Measurements from ENCODE around the gene FAU. TPM values are rescaled to one million over a fixed set of nuclear protein-coding genes. Genes with fewer than 3 reads are reported as not detected.
A peak's percentile ranks its signal among the peaks of the same experiment; 100 is the strongest.

Gene FAU
- total and polyA plus RNA-seq, 9 of the 15 experiments (the other 6 are each of a cell fraction or from before 2014, with no cell fraction given): 433 to 1,827 (median 942) TPM

DNA sequence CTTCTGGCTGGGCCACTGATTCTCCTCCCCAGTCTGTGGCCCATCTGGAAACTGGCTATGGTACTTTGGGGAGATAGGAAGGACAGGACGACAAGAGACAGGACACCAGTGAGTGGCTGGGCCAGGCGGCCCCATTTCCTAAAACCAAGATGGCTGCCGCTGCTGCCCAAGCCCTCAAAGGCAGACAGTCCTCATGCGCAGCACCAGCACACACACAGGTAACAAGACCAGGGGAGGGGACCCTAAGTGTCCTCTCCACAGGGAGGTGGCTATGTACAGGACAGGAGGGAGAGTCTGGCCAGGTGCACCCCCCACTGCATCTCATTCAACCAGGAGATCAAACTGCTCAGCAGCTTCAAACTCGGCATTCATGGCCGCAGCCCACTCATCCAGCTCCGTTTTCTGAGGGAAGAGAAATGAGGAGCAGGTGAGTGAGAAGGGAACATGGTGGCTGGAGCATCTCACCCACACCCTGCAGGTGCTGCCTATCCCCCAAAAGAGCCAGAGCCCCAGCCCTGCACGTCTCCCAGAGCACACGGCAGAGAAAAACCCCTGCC is 43.1 kb downstream of the FAU start:
- Histone ChIP-seq H3K9me3 (replicated peaks; ENCODE audit: control insufficient read depth, insufficient read depth, low read depth, low read length) (no peaks in the 10 kb centered on the region), H3K9me1 (ENCODE audit: control insufficient read depth, insufficient read depth, low read length) (no peaks in the 10 kb centered on the region), H3K9ac (ENCODE audit: insufficient read depth in 1 of 2, low read depth in 2 of 2, low read length in 2 of 2) (peak overlapping the region in 1 of 2 experiments; percentile 59; a peak in 3 of 4 replicates), H2AFZ (ENCODE audit: low read depth, low read length) (no peak overlapping the region), H4K20me1 (replicated peaks; ENCODE audit: control insufficient read depth, insufficient read depth, low read length) (peaks cover 6% of the 10 kb centered on the region; the same call in 1 of the 2 replicates), H3K27ac (ENCODE audit: extremely low read depth, low read depth, low read length) (peak overlapping the region; percentile 16; the same call in 1 of the 3 replicates), H3K36me3 (ENCODE audit: control insufficient read depth, insufficient read depth, low read length) (peaks cover 74% of the 10 kb centered on the region), H3K4me2 (ENCODE audit: insufficient read depth, low read length) (no peak overlapping the region), H3K27me3 (ENCODE audit: control insufficient read depth in 2 of 2, insufficient read depth in 2 of 2, low read length in 2 of 2) (no peaks in the 10 kb centered on the region; a peak in 1 of 5 replicates), H3K4me1 (replicated peaks in 1 of 2; ENCODE audit: control insufficient read depth in 2 of 2, insufficient read depth in 2 of 2, low read length in 2 of 2) (peaks cover 20 to 23% of the 10 kb centered on the region in 2 experiments; a peak in 4 of 5 replicates), H3K4me3 (no peak overlapping the region), H3K79me2 (ENCODE audit: control insufficient read depth, insufficient read depth, low read length) (peaks cover 60% of the 10 kb centered on the region)
- in situ Hi-C loops (cut with MboI) (no loop called here), intact Hi-C loops (cut with micrococcal nuclease) (loop anchor here (1.0 kb wide), 1 partner anchor 65 kb away; the partner anchor contains the start of gene ARL2)
- WGBS (ENCODE audit: insufficient coverage, low coverage, missing lambda C conversion rate): 78% methylated on average over 8 of the region's 9 CpGs
- no peak; the same call in 2 of the 3 replicates for ATAC-seq
- no peak for DNase-seq (ENCODE audit: extremely low read depth in 1 of 4, low spot score in 3 of 4)
- BruUV-seq (replicated peaks): no TSS peak
- ChIA-PET POLR2A (interaction anchor here (0.9 to 2.0 kb wide), 6 partner anchors 9 to 31 kb away, joined by 3 to 5 read pairs (median 3); no protein-coding TSS in a partner anchor), CTCF (ENCODE audit: low intra/inter-chr PET ratio) (interaction anchor here (1.6 to 3.0 kb wide), 2 partner anchors 65 to 232 kb away, joined by 5 to 18 read pairs; partner anchors contain the start of gene ARL2)
- no peak for FAIRE-seq
- TF ChIP-seq NR3C1 (CRISPR knock-in tag; IDR thresholded peaks at IDR 0.05) (no peak), ZFP30 (CRISPR knock-in tag; IDR thresholded peaks at IDR 0.05; ENCODE audit: borderline replicate concordance) (no peak), HMG20B (CRISPR knock-in tag; IDR thresholded peaks at IDR 0.05) (no peak), RBM34 (IDR thresholded peaks at IDR 0.05; ENCODE audit: borderline replicate concordance, insufficient read depth, low read length) (no peak), MCM2 (IDR thresholded peaks at IDR 0.05; ENCODE audit: low read depth) (no peak), DPF2 (IDR thresholded peaks at IDR 0.05) (no peak), NCOA2 (IDR thresholded peaks at IDR 0.05; ENCODE audit: partially characterized antibody in 2 of 2) (no peak), YY1 (IDR thresholded peaks at IDR 0.05; ENCODE audit: borderline replicate concordance in 1 of 3, control insufficient read depth in 1 of 3, extremely low read depth in 1 of 3, insufficient read depth in 3 of 3, insufficient read length in 1 of 3, insufficient replicate concordance in 2 of 3, low read depth in 1 of 3, low read length in 2 of 3) (peak; percentile 54 to 89 (median 67)), ILK (tag; IDR thresholded peaks at IDR 0.05; ENCODE audit: borderline replicate concordance, low read depth) (no peak), ZBED1 (IDR thresholded peaks at IDR 0.05) (no peak)
- TF ChIP-seq, protein P1, sequence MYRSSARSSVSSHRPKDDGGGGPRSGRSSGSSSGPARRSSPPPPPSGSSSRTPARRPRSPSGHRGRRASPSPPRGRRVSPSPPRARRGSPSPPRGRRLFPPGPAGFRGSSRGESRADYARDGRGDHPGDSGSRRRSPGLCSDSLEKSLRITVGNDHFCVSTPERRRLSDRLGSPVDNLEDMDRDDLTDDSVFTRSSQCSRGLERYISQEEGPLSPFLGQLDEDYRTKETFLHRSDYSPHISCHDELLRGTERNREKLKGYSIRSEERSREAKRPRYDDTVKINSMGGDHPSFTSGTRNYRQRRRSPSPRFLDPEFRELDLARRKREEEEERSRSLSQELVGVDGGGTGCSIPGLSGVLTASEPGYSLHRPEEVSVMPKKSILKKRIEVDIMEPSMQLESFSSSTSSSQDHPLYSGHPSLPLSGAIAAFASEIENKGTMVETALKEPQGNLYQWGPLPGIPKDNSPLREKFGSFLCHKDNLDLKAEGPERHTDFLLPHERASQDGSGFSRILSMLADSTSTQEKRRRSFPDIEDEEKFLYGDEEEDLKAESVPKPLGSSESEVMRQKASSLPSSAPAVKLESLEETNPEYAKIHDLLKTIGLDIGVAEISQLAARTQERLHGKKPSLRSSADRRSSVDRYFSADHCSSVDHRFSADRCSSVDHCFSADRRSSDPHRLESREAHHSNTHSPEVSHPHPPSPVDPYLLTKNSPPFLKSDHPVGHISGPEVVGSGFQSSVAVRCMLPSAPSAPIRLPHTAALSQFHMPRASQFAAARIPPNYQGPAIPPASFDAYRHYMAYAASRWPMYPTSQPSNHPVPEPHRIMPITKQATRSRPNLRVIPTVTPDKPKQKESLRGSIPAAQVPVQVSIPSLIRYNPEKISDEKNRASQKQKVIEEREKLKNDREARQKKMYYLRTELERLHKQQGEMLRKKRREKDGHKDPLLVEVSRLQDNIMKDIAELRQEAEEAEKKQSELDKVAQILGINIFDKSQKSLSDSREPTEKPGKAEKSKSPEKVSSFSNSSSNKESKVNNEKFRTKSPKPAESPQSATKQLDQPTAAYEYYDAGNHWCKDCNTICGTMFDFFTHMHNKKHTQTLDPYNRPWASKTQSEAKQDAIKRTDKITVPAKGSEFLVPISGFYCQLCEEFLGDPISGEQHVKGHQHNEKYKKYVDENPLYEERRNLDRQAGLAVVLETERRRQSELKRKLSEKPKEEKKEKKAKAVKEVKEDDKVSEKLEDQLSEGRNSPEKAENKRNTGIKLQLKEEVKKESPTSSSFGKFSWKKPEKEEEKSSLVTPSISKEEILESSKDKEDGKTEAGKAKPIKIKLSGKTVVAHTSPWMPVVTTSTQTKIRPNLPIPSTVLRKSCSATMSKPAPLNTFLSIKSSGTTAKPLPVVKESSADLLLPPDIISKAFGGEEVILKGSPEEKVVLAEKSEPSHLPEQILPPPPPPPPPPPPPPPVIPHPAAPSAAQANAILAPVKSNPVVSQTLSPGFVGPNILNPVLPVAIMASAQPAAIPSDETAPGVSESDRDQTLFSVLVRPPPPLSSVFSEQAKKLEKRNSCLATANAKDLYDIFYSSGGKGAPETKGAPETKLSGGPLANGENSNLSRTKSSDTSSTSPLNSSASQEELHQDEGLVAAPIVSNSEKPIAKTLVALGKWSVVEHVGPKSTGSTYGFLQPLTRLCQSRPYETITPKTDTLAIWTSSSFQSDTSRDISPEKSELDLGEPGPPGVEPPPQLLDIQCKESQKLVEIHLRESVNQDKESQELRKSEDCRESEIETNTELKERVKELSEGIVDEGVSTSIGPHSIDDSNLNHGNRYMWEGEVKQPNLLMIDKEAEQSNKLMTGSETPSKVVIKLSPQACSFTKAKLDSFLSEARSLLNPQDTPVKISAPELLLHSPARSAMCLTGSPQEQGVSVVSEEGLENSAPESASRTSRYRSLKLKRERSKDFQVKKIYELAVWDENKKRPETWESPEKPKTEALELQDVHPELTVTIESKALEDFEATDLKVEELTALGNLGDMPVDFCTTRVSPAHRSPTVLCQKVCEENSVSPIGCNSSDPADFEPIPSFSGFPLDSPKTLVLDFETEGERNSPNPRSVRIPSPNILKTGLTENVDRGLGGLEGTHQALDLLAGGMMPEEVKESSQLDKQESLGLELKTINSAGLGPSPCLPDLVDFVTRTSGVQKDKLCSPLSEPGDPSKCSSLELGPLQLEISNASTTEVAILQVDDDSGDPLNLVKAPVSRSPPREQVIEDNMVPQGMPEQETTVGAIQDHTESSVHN (IDR thresholded peaks at IDR 0.05; ENCODE audit: borderline replicate concordance in 1 of 2, low read depth in 1 of 2): no peak
- TF ChIP-seq, protein P2, sequence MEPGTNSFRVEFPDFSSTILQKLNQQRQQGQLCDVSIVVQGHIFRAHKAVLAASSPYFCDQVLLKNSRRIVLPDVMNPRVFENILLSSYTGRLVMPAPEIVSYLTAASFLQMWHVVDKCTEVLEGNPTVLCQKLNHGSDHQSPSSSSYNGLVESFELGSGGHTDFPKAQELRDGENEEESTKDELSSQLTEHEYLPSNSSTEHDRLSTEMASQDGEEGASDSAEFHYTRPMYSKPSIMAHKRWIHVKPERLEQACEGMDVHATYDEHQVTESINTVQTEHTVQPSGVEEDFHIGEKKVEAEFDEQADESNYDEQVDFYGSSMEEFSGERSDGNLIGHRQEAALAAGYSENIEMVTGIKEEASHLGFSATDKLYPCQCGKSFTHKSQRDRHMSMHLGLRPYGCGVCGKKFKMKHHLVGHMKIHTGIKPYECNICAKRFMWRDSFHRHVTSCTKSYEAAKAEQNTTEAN (CRISPR knock-in tag; IDR thresholded peaks at IDR 0.05): no peak
